HL-60 (cell line): ENCODE measurements around the gene DIAPH2.

Experiments used
- DNase-seq, 2 experiments: peaks; one replicate each; pipeline ENCODE4 v3.0.0-alpha.2; 2010 to 2020; ENCODE audit warnings: low read depth in 1 of 2, low spot score in 1 of 2
- H3K27ac ChIP-seq: fragments of 250-450 bp; sonication (Bioruptor Pico); replicated peaks from 2 replicates; pipeline ENCODE4 v1.5.1; 2020; ENCODE audit warnings: mild to moderate bottlenecking, moderate library complexity
- H3K27me3 ChIP-seq: fragments of 250-450 bp; sonication (Bioruptor Pico); 2 replicates; pipeline ENCODE4 v1.5.1; 2021; ENCODE audit warnings: mild to moderate bottlenecking, moderate library complexity; ENCODE audit not compliant: insufficient read depth, poor library complexity, severe bottlenecking
- H3K4me3 ChIP-seq: replicated peaks from 2 replicates; pipeline ENCODE4 v1.5.1; 2011; ENCODE audit warnings: mild to moderate bottlenecking, control low read depth, low read length; ENCODE audit not compliant: insufficient read depth
- CTCF ChIP-seq: IDR thresholded peaks from one replicate; pipeline ENCODE4 v1.5.1; 2011; ENCODE audit warnings: low read length, control low read depth, inconsistent platforms; ENCODE audit not compliant: insufficient read depth
- GABPA ChIP-seq: IDR thresholded peaks from 2 replicates; pipeline ENCODE4 v1.6.1; 2012; ENCODE audit warnings: low read depth
- POLR2AphosphoS5 ChIP-seq: IDR thresholded peaks from 2 replicates; pipeline ENCODE4 v1.6.1; 2012; ENCODE audit warnings: low read depth
- REST ChIP-seq: IDR thresholded peaks from 2 replicates; pipeline ENCODE4 v1.6.1; 2012; ENCODE audit warnings: low read depth; ENCODE audit not compliant: insufficient replicate concordance
- SPI1 ChIP-seq: IDR thresholded peaks from 2 replicates; pipeline ENCODE4 v1.6.1; 2012; ENCODE audit warnings: low read depth, mild to moderate bottlenecking, borderline replicate concordance

The DIAPH2 gene

GRCh38 chrX:96682516-96682915 lies 2.1 kb upstream of the DIAPH2 start:
- TF ChIP-seq SPI1 (no peak), CTCF (no peak), REST (no peak), GABPA (no peak)
- no peak overlapping the region for H3K4me3 ChIP-seq
- DNase-seq: no peak
- no peaks in the 10 kb centered on the region for H3K27me3 ChIP-seq
- no peak overlapping the region for H3K27ac ChIP-seq

- DNase-seq: no peak
- Histone ChIP-seq H3K4me3 (no peak overlapping the region), H3K27me3 (no peaks in the 10 kb centered on the region), H3K27ac (peak overlapping the region; percentile 93)
- no peak for TF ChIP-seq GABPA
Measured at GRCh38 chrX:96683997-96684338, 674 bp upstream of the DIAPH2 start.

GRCh38 chrX:96685210-96686099 lies 813 bp downstream of the DIAPH2 start:
- Histone ChIP-seq H3K4me3 (peak overlapping the region; percentile 61), H3K27ac (peak overlapping the region; percentile 93), H3K27me3 (no peaks in the 10 kb centered on the region)
- TF ChIP-seq REST (no peak), SPI1 (peak; percentile 91)
- DNase-seq: peak in 1 of 2 experiments; percentile 76

- no peak for DNase-seq
- Histone ChIP-seq H3K27me3 (no peaks in the 10 kb centered on the region), H3K27ac (no peak overlapping the region), H3K4me3 (no peak overlapping the region)
- no peak for TF ChIP-seq GABPA
- no peak for TF ChIP-seq POLR2AphosphoS5
- no peak for TF ChIP-seq REST
- no peak for TF ChIP-seq SPI1
- TF ChIP-seq CTCF: no peak
Measured at GRCh38 chrX:96687776-96688175, 3.1 kb downstream of the DIAPH2 start.
